ENCODE measurements around the gene POU5F1. TPM values are rescaled to one million over a fixed set of nuclear protein-coding genes. Genes with fewer than 3 reads are reported as not detected.

Gene POU5F1
- total RNA-seq, 1 experiment from 2014 or later: 1.1 TPM

DNA sequence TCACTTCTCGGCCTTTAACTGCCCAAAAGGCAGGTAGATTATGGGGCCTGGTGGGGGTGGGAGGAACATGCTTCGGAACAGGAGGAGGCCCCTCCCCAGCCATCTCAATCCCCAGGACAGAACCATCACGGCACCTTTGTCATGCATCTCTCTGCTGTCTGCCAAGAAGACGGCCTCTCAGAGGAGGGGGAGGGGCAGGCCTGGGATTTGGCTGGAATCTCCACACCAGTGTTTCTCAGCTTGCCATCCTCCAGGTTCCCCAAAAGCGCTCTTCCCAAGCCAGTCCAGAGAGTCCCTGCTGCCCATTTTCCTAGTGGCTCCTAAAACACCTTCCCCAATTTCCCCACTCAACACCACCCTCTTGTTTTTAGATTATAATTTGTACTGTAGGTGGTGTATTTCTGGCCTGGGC is 2.5 kb upstream of the POU5F1 start:
- H3K36me3 ChIP-seq (ENCODE audit: control insufficient read depth, insufficient read depth, low read length): no peaks in the 10 kb centered on the region
- in situ Hi-C loops (cut with HindIII; ENCODE audit: low pct_unique_long_range_greater_than_20kb, low sequenced_read_pairs): no loop called here
- no peak overlapping the region for H3K27ac ChIP-seq (ENCODE audit: low read length)
- ChIA-PET POLR2A (no interaction called here), CTCF (no interaction called here)
- ATAC-seq: no peak
- no peaks in the 10 kb centered on the region for H3K4me1 ChIP-seq (ENCODE audit: control insufficient read depth, insufficient read depth, low read length)
- H3K27me3 ChIP-seq (ENCODE audit: control insufficient read depth, insufficient read depth, low read length): no peaks in the 10 kb centered on the region
- intact Hi-C loops (cut with micrococcal nuclease; ENCODE audit: unreplicated experiment): no loop called here
- no peak for DNase-seq (ENCODE audit: low read depth, low spot score)
- H3K4me3 ChIP-seq (ENCODE audit: low read depth in 2 of 2, low read length in 2 of 2): no peak overlapping the region
- H3K9me3 ChIP-seq (ENCODE audit: control insufficient read depth, insufficient read depth, low read depth, low read length): no peaks in the 10 kb centered on the region
- BruUV-seq (replicated peaks): no TSS peak
- TF ChIP-seq, protein P1, sequence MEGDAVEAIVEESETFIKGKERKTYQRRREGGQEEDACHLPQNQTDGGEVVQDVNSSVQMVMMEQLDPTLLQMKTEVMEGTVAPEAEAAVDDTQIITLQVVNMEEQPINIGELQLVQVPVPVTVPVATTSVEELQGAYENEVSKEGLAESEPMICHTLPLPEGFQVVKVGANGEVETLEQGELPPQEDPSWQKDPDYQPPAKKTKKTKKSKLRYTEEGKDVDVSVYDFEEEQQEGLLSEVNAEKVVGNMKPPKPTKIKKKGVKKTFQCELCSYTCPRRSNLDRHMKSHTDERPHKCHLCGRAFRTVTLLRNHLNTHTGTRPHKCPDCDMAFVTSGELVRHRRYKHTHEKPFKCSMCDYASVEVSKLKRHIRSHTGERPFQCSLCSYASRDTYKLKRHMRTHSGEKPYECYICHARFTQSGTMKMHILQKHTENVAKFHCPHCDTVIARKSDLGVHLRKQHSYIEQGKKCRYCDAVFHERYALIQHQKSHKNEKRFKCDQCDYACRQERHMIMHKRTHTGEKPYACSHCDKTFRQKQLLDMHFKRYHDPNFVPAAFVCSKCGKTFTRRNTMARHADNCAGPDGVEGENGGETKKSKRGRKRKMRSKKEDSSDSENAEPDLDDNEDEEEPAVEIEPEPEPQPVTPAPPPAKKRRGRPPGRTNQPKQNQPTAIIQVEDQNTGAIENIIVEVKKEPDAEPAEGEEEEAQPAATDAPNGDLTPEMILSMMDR (IDR thresholded peaks at IDR 0.05): no peak
- no peak for TF ChIP-seq TCF7L2 (IDR thresholded peaks at IDR 0.05; ENCODE audit: low read depth, low read length)
- TF ChIP-seq SIN3A (IDR thresholded peaks at IDR 0.05; ENCODE audit: borderline replicate concordance, insufficient read depth, low read depth, low read length): no peak
- TF ChIP-seq, protein P2, sequence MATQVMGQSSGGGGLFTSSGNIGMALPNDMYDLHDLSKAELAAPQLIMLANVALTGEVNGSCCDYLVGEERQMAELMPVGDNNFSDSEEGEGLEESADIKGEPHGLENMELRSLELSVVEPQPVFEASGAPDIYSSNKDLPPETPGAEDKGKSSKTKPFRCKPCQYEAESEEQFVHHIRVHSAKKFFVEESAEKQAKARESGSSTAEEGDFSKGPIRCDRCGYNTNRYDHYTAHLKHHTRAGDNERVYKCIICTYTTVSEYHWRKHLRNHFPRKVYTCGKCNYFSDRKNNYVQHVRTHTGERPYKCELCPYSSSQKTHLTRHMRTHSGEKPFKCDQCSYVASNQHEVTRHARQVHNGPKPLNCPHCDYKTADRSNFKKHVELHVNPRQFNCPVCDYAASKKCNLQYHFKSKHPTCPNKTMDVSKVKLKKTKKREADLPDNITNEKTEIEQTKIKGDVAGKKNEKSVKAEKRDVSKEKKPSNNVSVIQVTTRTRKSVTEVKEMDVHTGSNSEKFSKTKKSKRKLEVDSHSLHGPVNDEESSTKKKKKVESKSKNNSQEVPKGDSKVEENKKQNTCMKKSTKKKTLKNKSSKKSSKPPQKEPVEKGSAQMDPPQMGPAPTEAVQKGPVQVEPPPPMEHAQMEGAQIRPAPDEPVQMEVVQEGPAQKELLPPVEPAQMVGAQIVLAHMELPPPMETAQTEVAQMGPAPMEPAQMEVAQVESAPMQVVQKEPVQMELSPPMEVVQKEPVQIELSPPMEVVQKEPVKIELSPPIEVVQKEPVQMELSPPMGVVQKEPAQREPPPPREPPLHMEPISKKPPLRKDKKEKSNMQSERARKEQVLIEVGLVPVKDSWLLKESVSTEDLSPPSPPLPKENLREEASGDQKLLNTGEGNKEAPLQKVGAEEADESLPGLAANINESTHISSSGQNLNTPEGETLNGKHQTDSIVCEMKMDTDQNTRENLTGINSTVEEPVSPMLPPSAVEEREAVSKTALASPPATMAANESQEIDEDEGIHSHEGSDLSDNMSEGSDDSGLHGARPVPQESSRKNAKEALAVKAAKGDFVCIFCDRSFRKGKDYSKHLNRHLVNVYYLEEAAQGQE (IDR thresholded peaks at IDR 0.05; ENCODE audit: insufficient read depth in 1 of 2, low read depth in 2 of 2, low read length in 1 of 2): no peak
- TF ChIP-seq POLR2AphosphoS5 (IDR thresholded peaks at IDR 0.05; ENCODE audit: low read depth, low read length): no peak

DNA sequence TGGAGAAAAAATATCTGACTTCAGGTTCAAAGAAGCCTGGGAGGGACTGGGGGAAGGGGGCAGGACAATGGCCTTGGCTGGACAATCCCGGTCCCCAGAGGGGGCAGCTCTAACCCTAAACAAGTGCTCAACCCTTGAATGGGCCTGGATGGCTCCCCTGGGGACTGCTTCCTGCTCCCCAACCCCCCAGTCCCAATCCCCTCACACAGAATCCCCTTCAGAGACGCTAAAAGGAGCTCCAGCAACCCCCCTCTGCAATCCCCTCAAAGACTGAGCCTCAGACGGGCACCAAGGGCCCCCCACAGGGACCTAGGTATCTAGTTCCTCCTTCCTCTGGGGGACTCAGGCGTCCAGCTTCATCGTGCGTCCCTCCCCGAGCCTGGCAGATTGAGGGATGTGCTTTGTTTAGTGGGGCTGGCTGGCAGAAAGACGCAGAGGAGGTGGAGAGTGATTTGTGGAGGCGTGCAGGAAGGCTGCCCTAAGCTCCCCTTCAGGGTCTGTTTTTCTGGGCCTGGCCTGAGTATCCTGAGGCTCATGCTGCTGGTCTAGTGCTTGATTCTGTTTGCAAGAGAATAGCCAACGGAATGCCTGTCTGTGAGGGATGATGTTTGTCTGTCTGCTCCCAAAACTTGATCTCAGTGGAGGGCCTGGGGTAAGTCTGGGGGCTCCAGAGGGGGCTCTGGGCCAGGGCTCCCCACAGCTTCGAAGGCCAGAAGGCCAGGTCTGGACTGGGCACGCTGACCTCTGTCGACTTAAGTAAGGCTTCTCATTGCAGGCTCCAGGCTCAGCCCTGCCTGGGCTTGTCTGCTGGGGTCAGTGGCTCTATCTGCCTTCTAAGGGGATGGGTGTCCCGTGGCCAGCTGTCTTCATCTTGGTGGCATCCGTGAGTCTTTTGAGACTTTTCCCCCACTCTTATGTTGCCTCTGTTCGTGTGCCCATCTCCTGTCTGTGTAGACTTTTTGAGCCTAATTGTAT is 1.7 kb upstream of the POU5F1 start:
- Histone ChIP-seq H3K27ac (ENCODE audit: low read length) (no peak overlapping the region), H3K4me1 (ENCODE audit: control insufficient read depth, insufficient read depth, low read length) (no peaks in the 10 kb centered on the region), H3K4me3 (ENCODE audit: low read depth in 2 of 2, low read length in 2 of 2) (no peak overlapping the region), H3K36me3 (ENCODE audit: control insufficient read depth, insufficient read depth, low read length) (no peaks in the 10 kb centered on the region), H3K27me3 (ENCODE audit: control insufficient read depth, insufficient read depth, low read length) (no peaks in the 10 kb centered on the region), H3K9me3 (ENCODE audit: control insufficient read depth, insufficient read depth, low read depth, low read length) (no peaks in the 10 kb centered on the region)
- POLR2A ChIA-PET: no interaction called here
- ATAC-seq: no peak
- CTCF ChIA-PET: no interaction called here
- DNase-seq (ENCODE audit: low read depth, low spot score): no peak
- in situ Hi-C loops (cut with HindIII; ENCODE audit: low pct_unique_long_range_greater_than_20kb, low sequenced_read_pairs): no loop called here
- TF ChIP-seq SIN3A (IDR thresholded peaks at IDR 0.05; ENCODE audit: borderline replicate concordance, insufficient read depth, low read depth, low read length): no peak
- TF ChIP-seq, protein P1 (IDR thresholded peaks at IDR 0.05): no peak
- TF ChIP-seq POLR2AphosphoS5 (IDR thresholded peaks at IDR 0.05; ENCODE audit: low read depth, low read length): no peak
- TF ChIP-seq, protein P2 (IDR thresholded peaks at IDR 0.05; ENCODE audit: insufficient read depth in 1 of 2, low read depth in 2 of 2, low read length in 1 of 2): no peak
- no peak for TF ChIP-seq TCF7L2 (IDR thresholded peaks at IDR 0.05; ENCODE audit: low read depth, low read length)
- intact Hi-C loops (cut with micrococcal nuclease; ENCODE audit: unreplicated experiment): no loop called here
- no TSS peak for BruUV-seq (replicated peaks)

All from Panc1 (cell line).